Gastroesophageal sphincter (tissue), 4 donors: ENCODE results near the gene OTOP1. TPM values are rescaled to one million over a fixed set of nuclear protein-coding genes. Genes with fewer than 3 reads are reported as not detected.

Experiments used
- ATAC-seq: fragments of 150-250 bp; one replicate; pipeline ENCODE4 v1.9.1; 2016; ENCODE audit warnings: mild to moderate bottlenecking, moderate library complexity
- H3K27ac ChIP-seq, 4 donors: fragments of 200-600 bp; sonication (generic) in 3 of 4; 1 replicate in 3 of 4; 2 replicates in 1 of 4; pipeline ENCODE4 v1.5.1; 2016 to 2019
- H3K27me3 ChIP-seq: fragments of 200-600 bp; sonication (generic); one replicate; pipeline ENCODE4 v1.5.1; 2019
- H3K36me3 ChIP-seq, 2 donors: fragments of 200-600 bp; sonication (generic); one replicate each; pipeline ENCODE4 v1.5.1; 2019; ENCODE audit warnings: control low read depth in 1 of 2
- H3K4me1 ChIP-seq, 3 donors: fragments of 200-600 bp; sonication (generic); 1 replicate in 2 of 3; 2 replicates in 1 of 3; pipeline ENCODE4 v1.5.1; 2016 to 2019; ENCODE audit warnings: control low read depth in 2 of 3
- H3K4me3 ChIP-seq, 2 donors: fragments of 200-600 bp; sonication (generic); one replicate each; pipeline ENCODE4 v1.5.1; 2019; ENCODE audit warnings: mild to moderate bottlenecking in 1 of 2, moderate library complexity in 1 of 2
- H3K9me3 ChIP-seq, 3 donors: fragments of 200-600 bp; sonication (generic); one replicate each; pipeline ENCODE4 v1.5.1; 2017 to 2019; ENCODE audit warnings: control low read depth in 2 of 3
- EP300 ChIP-seq: sonication (generic); formaldehyde crosslinking; IDR thresholded peaks from one replicate; pipeline ENCODE4 v1.6.1; 2017; ENCODE audit warnings: antibody characterized with exemption, mild to moderate bottlenecking
- POLR2A ChIP-seq, 2 donors: fragments of 450-650 bp; IDR thresholded peaks; one replicate each; pipeline ENCODE4 v1.6.1; 2017; ENCODE audit warnings: antibody characterized with exemption in 2 of 2, mild to moderate bottlenecking in 2 of 2, moderate library complexity in 1 of 2
- POLR2AphosphoS5 ChIP-seq: sonication (generic); formaldehyde crosslinking; IDR thresholded peaks from one replicate; pipeline ENCODE4 v1.6.1; 2017; ENCODE audit warnings: antibody characterized with exemption
- WGBS, 2 donors: methylation state at CpG; one replicate each; pipeline ENCODE4 v1.1.5; 2018; ENCODE audit warnings: low coverage in 1 of 2; 5-methylcytosine and 5-hydroxymethylcytosine counted together
- total RNA-seq, 4 donors: library from RNA; depleted of rRNA; stranded (reverse); fragments of >200 nt; gene quantifications; one replicate each; pipeline ENCODE4 v1.1.0, GENCODE V29; 2016
- TF ChIP-seq, protein P1 (sequence below), 4 experiments: fragments of 200-600 bp in 2 of 4; fragments of 450-650 bp in 2 of 4; sonication (generic) in 1 of 4; IDR thresholded peaks; one replicate each; pipeline ENCODE4 v1.5.1; 2017 to 2019; ENCODE audit warnings: antibody characterized with exemption in 4 of 4, mild to moderate bottlenecking in 2 of 4, moderate library complexity in 2 of 4

Gene OTOP1
- total RNA-seq, 4 donors from 2014 or later = not detected

DNA sequence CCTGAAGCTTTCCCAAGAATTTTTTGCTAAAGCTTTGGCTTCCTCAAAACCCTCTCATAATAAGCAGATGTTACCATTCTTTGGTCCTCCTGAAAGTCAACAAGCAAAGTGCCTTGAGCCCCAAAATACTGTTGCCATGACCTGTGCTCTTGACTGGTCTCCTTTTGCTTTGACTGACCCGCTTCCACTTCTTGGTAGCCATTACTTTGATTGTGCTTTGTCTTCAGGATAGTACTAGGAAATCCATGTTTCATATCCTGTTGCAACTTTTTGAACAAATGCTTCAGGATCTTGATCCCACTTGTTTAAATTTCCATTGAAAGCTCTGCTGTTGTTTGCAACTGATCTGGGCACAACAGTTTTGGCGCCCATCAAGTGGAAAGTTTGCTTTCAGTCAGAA is 6.9 kb upstream of the OTOP1 start:
- Histone ChIP-seq H3K4me3 (no peak overlapping the region), H3K4me1 (no peaks in the 10 kb centered on the region), H3K36me3 (peaks cover 0 to 42% of the 10 kb centered on the region in 2 donors), H3K9me3 (peaks cover 0 to 9% (median 0%) of the 10 kb centered on the region in 3 donors), H3K27me3 (peaks cover 4% of the 10 kb centered on the region), H3K27ac (no peak overlapping the region)
- TF ChIP-seq, protein P1, sequence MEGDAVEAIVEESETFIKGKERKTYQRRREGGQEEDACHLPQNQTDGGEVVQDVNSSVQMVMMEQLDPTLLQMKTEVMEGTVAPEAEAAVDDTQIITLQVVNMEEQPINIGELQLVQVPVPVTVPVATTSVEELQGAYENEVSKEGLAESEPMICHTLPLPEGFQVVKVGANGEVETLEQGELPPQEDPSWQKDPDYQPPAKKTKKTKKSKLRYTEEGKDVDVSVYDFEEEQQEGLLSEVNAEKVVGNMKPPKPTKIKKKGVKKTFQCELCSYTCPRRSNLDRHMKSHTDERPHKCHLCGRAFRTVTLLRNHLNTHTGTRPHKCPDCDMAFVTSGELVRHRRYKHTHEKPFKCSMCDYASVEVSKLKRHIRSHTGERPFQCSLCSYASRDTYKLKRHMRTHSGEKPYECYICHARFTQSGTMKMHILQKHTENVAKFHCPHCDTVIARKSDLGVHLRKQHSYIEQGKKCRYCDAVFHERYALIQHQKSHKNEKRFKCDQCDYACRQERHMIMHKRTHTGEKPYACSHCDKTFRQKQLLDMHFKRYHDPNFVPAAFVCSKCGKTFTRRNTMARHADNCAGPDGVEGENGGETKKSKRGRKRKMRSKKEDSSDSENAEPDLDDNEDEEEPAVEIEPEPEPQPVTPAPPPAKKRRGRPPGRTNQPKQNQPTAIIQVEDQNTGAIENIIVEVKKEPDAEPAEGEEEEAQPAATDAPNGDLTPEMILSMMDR (IDR thresholded peaks at IDR 0.05) = no peak
- no peak for TF ChIP-seq POLR2A (IDR thresholded peaks at IDR 0.05)
- no peak for TF ChIP-seq EP300
- WGBS, 2 donors = 100% methylated on average over 2 of the region's 2 CpGs
- no peak for ATAC-seq

DNA sequence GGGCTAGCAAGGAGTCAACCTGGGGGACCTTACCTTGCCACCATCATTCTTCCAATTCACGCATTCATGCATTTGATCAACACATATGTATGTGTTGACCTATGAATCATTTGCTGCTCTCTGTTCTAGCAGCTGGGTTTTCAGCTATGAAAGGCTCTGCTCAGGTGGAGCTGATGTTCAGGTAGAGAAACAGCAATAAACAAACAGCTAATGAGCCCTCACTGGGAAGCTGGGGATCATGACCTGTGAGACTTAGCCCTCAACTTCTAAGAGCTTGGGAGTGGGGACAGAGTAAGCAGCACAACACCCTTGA is 1.6 kb upstream of the OTOP1 start:
- Histone ChIP-seq H3K27me3 (peaks cover 57% of the 10 kb centered on the region), H3K36me3 (no peaks in the 10 kb centered on the region), H3K27ac (no peak overlapping the region), H3K9me3 (peaks cover 0 to 11% (median 0%) of the 10 kb centered on the region in 3 donors), H3K4me3 (no peak overlapping the region), H3K4me1 (peaks cover 0 to 3% (median 0%) of the 10 kb centered on the region in 3 donors)
- TF ChIP-seq POLR2A (IDR thresholded peaks at IDR 0.05) (no peak), POLR2AphosphoS5 (no peak), EP300 (no peak)
- TF ChIP-seq, protein P1 (IDR thresholded peaks at IDR 0.05) = no peak
- no peak for ATAC-seq
- 67% methylated on average over 1 of the region's 1 CpG; no CpG with 5 or more reads in 1 of the 2 donors for WGBS, 2 donors

DNA sequence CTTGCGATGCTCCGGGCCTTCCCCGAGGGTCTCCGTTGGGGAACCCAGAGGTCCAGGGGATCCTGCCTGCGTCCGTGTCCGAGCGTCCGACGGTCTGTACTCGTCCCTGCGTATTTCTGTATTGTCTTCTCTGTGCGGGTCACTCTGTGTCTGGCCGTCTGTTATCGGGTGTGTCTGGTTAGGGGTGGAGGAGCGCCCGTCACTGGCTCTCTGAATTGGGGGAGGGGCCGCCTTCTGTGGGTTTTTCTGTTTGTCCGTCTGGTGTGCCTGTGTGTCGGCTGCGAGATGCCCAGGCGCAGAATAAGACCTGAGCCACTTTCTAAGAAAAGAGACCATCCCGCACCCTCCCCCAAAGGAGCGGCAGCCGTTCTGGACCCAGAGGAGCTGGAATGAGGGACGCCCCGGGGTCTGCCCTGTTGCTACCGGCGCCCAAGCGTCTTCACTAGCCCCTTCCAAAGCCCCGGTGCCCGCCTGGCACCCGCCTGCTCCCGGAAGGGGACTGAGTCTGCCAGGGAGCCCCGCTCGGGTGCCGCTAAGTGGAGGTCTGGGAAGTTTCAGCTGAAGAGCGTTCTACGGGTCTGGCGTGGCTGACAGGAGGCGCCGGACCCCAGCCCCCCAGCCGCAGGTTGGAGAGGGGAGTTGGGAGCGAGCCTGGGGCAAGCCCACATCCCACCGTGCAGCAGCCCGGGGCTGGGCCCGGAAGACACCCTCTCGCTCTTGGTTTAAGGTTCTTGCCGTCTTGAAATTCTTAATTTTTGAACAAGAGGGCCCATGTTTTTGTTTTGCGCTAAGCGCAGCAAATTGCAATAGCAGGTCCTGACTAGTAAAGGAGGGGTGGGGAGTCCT is 1.0 kb upstream of the OTOP1 start:
- Histone ChIP-seq H3K27me3 (peaks cover 63% of the 10 kb centered on the region), H3K36me3 (no peaks in the 10 kb centered on the region), H3K4me1 (peaks cover 0 to 3% (median 0%) of the 10 kb centered on the region in 3 donors), H3K27ac (no peak overlapping the region), H3K4me3 (no peak overlapping the region), H3K9me3 (peaks cover 0 to 9% (median 0%) of the 10 kb centered on the region in 3 donors)
- no peak for TF ChIP-seq POLR2AphosphoS5
- no peak for TF ChIP-seq EP300
- TF ChIP-seq, protein P1 (IDR thresholded peaks at IDR 0.05) = no peak
- TF ChIP-seq POLR2A (IDR thresholded peaks at IDR 0.05) = no peak
- 42% methylated on average over 2 of the region's 51 CpGs; no CpG with 5 or more reads in 1 of the 2 donors for WGBS, 2 donors
- no peak for ATAC-seq

DNA sequence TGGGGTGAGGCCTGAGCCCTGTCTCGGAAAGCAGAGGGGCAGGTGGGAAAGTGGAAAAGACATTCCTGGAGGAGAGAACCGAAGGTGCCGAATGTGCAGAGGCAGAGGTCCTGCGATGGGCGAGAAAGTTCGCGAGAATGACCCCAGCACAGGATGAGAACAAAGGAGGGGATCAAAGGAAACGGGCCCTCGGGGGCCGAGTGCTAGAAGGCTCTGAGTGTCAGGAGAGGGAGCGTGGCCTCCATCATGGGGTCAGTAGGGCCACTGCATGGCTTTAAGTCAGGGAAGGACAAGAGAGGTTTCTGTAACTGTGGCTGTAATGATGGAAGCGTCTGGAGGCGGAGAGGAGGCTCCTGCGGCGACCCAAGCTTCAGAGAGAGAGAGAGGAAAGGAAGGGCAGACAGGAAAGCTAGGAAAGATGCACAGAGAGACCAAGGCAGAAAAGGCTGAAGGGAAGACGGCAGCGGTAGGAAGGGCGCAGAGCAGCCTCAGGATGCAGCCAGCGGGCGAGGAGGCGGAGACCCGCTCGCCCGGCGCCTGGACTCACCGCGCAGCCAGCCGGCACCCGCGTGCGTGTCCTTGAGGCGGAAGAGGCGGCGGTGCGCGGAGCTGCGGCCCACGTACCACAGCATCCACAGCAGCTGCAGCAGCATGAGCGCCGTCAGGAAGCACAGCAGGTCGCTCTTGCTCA is 669 bp downstream of the OTOP1 start:
- Histone ChIP-seq H3K36me3 (no peaks in the 10 kb centered on the region), H3K4me1 (peaks cover 0 to 3% (median 0%) of the 10 kb centered on the region in 3 donors), H3K27me3 (peaks cover 80% of the 10 kb centered on the region), H3K27ac (no peak overlapping the region), H3K9me3 (peaks cover 0 to 9% (median 0%) of the 10 kb centered on the region in 3 donors), H3K4me3 (no peak overlapping the region)
- TF ChIP-seq POLR2A (IDR thresholded peaks at IDR 0.05) = no peak
- no peak for TF ChIP-seq EP300
- no peak for TF ChIP-seq POLR2AphosphoS5
- TF ChIP-seq, protein P1 (IDR thresholded peaks at IDR 0.05) = no peak
- ATAC-seq = no peak
- WGBS, 2 donors = 8 to 15% methylated on average over 9 to 25 of the region's 41 CpGs
